ENCODE measurements around the gene TMOD3.
"Not testable (repeated sequence)": the region's sequence is repeated elsewhere in the genome, so short reads cannot be mapped to it uniquely, and the experiment has no call there.

Gene TMOD3

DNA sequence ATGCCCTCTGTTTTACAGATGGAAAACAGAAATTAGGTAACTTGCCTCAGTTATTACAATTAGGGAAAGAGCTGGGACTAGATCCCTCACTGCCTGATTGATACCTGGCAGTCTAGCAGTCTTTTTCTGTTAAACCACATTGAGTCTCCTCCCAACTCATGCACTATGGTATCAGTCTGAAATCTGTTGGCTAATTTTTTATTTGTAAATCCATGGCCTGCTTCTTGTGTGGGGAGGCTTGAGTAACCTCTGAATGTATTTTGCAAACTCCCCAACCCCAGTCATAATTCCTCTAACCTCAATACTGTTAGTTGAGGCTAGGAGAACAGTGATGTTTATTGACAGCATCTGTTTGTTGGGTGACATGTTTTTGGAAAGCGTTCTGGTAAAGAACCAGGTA, 35.9 kb downstream of the TMOD3 start:
- DNase-seq, result peak; percentile 54

DNA sequence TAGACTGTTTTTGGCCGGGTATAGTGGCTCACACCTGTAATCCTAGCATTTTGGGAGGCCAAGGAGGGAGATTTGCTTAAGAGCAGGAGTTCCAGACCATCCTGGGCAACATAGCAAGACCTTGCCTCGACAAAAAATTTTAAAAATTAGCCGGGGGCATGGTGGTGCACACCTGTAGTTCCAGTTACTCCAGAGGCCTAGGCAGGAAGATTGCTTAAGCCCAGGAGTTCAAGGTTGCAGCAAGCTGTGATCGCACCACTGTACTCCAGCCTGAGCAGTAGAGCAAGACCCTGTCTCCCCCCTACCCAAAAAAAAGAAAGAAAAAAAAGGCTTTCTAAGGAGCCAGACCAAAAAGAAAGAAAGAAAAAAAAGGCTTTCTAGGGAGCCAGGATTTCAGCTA, 36.7 kb downstream of the TMOD3 start:
- no peak for DNase-seq

GRCh38 chr15:51866751-51867150, 37.3 kb downstream of the TMOD3 start:
- no peak for DNase-seq

DNA sequence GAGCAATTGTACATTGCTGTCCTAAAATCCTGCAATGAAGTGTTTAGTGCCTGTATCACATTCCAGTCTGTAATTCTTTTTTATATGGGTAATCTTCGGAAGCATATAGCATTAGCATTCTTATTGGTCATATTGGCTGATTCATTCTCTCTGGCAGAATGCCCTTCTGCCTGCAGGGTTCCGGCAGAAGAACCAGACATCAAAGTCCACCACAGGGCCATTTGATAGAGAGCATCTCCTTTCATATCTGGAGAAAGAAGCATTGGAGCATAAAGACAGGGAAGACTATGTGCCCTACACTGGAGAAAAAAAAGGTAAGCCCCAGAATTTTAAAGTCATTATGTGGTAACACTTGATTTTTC, 39.6 kb downstream of the TMOD3 start:
- peak; percentile 73 for DNase-seq

- DNase-seq, result no peak
These were observed 41.3 kb downstream of the TMOD3 start for GRCh38 chr15:51870774-51871173.

DNA sequence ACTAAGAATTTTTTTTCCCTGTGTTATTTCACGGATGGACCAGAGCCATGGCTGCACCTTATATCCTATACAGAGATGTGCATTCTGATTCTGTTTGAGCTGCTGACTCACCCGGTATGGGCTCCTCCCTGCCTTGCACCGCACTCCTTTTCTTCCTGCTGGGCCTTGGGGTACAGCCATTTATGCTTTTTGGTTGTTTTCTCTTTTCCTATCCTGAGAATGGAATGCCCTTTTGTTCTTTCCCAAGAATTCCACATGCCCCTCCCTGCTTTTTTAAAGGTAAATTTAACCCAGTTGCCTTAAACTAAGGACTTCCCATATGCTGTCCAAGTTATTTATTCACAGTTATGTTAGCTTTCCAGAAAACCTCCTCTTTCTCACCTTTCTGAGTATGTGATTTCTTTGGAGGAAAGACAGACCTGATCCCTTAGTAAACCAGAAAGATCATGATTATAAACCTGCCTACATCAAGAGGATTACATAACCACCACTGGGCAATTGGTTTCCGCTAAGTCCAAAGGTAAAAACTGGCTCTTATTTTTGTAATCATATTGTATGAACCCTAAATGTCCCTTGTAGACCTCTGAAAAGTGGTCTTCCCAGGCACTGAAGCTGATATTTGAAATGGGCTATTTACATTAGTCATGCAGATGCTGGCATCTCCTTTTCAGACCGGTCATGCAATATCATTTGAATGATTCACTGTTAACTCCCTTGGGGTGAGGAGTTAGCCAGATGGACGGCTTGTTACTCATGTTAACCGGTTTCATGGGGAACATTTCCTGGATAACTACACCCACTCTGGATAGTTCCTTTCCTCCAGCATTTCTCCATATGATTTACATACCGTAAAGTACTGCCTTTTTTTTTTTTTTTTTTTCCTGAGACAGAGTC, 45.5 kb downstream of the TMOD3 start:
- DNase-seq, result peak; percentile 48

DNA sequence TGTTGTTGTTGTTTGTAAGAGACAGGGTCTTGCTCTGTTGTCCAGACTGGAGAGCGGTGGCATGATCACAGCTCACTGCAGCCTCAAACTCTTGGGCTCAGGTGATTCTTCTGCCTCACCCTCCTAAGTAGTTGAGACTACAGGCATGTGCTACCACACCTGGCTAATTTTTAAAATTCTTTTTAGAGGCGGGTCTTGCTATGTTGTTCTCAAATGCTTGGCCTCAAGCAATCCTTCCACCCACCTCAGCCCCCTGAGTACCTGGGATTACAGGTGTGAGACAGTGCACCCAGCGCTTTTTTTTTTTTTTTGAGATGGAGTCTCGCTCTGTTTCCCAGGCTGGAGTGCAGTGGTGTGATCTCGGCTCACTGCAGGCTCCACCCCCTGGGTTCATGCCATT, 46.7 kb downstream of the TMOD3 start:
- no peak for DNase-seq

GRCh38 chr15:51878446-51879386, 49.3 kb downstream of the TMOD3 start:
- peak; percentile 92 for DNase-seq

- DNase-seq, result no peak
These were observed 50.1 kb downstream of the TMOD3 start for GRCh38 chr15:51879555-51879954.

- no peak for DNase-seq
These were observed 53.9 kb downstream of the TMOD3 start for GRCh38 chr15:51883271-51883837.

- no peak for DNase-seq
These were observed 54.6 kb downstream of the TMOD3 start for GRCh38 chr15:51884041-51884440.

- no peak for DNase-seq
These were observed 55.2 kb downstream of the TMOD3 start for GRCh38 chr15:51884517-51885236.

- DNase-seq, result not testable (repeated sequence)
These were observed 56.3 kb downstream of the TMOD3 start for GRCh38 chr15:51885758-51886157.

DNA sequence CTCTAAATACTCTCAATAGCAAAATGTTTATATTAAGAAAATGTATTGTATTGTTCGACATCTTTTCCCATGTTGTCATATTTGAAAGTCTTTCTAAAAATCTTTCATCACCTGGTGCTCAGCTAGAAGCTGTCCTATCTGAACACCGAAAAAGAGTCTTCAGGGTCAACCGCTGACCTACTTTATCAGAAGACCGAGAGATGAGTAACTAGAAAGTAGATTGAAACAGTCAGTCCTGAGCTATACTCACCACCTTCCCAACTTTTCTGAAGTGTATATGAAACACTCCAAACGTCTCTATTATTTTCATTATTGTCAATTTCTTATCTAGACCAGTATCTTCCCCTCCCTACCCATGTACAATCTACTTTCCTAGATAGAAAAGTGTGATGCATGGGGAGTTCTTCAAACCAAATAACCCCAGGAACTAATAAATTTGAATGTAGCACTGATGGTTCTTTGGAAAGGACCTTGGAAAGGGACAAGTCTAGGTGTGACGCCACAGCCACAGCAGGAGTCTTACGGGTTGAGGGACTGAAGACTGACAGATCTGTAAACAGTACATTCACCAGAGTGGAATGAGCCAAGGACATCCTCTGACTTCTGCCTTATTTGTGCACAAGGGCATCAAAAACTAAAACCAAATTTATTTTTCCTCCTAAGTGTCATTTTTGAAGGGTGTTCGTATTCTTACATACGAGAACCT, 58.6 kb downstream of the TMOD3 start:
- DNase-seq, result no peak

DNA sequence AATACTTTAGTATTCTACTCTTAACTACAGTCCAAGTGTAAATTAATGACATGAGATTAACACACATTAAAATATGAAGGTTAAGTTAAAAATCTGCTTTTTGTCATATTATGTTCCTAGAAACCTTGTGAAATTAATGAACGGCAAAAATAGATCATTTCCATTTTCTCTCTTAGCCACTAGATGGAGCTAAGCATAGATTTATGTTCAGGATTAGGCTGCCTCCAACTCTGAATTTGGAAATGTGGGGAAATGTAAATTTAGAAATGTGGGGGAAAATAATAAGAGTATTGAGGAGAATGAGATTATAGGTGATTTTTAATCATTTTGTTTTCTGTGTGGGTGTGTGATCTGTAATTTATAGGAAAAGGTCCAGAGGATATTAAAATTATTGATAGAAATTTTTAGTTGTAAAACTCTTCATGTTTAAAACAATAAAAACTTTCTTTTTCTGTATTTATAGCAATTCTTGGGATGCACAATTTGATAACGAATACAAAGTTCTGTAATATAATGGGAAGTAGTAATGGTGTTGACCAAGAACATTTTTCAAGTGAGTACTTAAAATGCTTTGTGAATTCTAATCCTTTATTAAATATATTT, 59.2 kb downstream of the TMOD3 start:
- peak; percentile 80 for DNase-seq

DNA sequence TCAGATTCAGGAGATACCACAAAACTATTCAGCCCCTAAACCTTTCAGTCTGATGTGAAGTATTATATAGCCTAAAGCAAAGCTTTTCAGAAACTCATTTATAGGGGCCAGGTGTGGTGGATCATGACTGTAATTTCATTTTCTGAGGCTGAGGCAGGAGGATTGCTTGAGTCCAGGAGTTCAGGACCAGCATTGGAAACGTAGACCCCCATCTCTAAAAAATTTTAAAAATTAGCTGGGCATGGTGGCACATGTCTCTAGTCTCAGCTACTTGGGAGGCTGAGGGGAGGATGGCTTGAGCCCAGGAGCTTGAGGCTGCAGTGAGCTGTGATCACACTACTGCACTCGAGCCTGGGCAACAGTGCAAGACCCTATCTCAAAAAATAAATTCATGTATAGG, 60.0 kb downstream of the TMOD3 start:
- DNase-seq, result no peak

DNA sequence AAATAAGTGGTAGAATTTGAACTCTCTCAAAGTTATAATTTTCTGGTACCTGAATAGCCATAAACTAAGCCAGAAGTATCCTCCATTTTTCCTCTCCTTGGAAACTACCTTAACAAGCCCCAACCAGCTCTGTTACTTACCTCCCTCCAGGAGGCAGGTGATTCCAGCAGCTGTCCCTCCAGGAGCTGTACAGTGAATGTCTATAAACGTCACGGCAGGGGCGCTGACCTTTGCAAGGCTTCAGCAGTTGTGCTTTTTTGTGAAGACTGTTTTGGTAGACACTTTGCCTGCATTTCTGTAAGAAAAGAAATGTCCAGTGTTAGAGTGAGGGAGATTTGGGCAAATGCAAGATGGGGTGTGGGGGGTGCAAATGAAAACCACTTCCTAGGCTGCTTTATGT, 75.0 kb downstream of the TMOD3 start:
- no peak for DNase-seq

- DNase-seq, result no peak
These were observed 75.5 kb downstream of the TMOD3 start for GRCh38 chr15:51904931-51905330.

DNA sequence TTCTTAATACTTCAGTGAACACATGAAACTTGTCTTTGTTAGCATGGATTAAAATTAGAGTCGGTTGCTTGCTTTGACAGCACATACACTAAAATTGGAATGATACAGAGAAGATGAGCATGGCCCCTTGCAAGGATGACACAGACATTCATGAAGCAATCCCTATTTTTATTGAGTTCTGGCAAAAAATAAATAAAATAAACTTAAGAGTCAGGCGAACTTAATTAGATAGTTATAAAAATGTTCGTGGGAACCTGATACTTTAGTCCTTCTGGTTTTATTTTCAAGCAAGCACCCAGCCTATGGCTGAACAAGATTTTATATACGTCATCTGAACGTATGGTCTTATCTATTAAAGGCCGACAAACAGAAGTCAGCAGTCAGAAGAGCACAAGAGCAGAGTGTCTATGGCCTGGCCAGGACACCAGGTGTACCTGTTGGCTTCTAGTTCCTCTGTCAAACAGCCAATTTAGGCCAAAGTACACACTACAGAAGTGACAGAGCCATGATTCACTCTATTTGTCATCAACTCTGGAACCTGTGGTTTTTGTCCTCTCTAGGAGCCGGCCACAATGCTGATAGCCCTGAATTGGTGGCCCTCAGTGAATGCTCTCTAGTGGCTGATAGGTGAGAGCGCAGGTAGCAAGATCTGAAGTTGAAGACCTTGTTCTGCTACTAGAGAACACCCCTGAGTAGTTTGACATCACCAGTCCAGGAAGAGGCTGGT, 77.8 kb downstream of the TMOD3 start:
- DNase-seq, result peak; percentile 16

- no peak for DNase-seq
These were observed 78.9 kb downstream of the TMOD3 start for GRCh38 chr15:51908316-51908715.

GRCh38 chr15:51909584-51909983, 80.1 kb downstream of the TMOD3 start:
- DNase-seq, result no peak
